Mucosa of rectum (tissue), 2 donors: Measurements from ENCODE around the gene ZNF853.
A peak's percentile ranks its signal among the peaks of the same experiment; 100 is the strongest.
"Not testable (repeated sequence)": the region's sequence is repeated elsewhere in the genome, so short reads cannot be mapped to it uniquely, and the experiment has no call there.

Experiments
- H3K27ac ChIP-seq, 2 donors: one replicate each; pipeline ENCODE4 v1.7.0; 2013; ENCODE audit warnings: inconsistent platforms in 2 of 2, low read depth in 2 of 2, low read length in 2 of 2
- H3K27me3 ChIP-seq, 2 donors: one replicate each; pipeline ENCODE4 v1.7.0; 2013; ENCODE audit warnings: low read length in 2 of 2; ENCODE audit not compliant: control insufficient read depth in 2 of 2, insufficient read depth in 2 of 2
- H3K36me3 ChIP-seq, 2 donors: one replicate each; pipeline ENCODE4 v1.7.0; 2013; ENCODE audit warnings: low read length in 2 of 2; ENCODE audit not compliant: control insufficient read depth in 2 of 2, insufficient read depth in 2 of 2
- H3K4me1 ChIP-seq, 2 donors: one replicate each; pipeline ENCODE4 v1.7.0; 2013; ENCODE audit warnings: low read length in 2 of 2, mild to moderate bottlenecking in 1 of 2; ENCODE audit not compliant: control insufficient read depth in 2 of 2, insufficient read depth in 2 of 2
- H3K4me3 ChIP-seq, 2 donors: one replicate each; pipeline ENCODE4 v1.7.0; 2013; ENCODE audit warnings: low read length in 2 of 2
- H3K9ac ChIP-seq, 2 donors: one replicate each; pipeline ENCODE4 v1.7.0; 2013; ENCODE audit warnings: low read length in 2 of 2, low read depth in 1 of 2, mild to moderate bottlenecking in 1 of 2
- H3K9me3 ChIP-seq, 2 donors: one replicate each; pipeline ENCODE4 v1.7.0; 2013; ENCODE audit warnings: low read length in 2 of 2; ENCODE audit not compliant: control insufficient read depth in 2 of 2
- donor health status: healthy.
- donor health status: Normal muscosa, but diverticular disease.

Gene ZNF853

GRCh38 chr7:6634971-6635370, 19.6 kb downstream of the ZNF853 start:
- not testable (repeated sequence) for H3K9me3 ChIP-seq, H3K4me3 ChIP-seq, H3K27ac ChIP-seq

GRCh38 chr7:6636741-6637543, 21.5 kb downstream of the ZNF853 start, which contains the start of gene ZNF316:
Gene ZNF316, plus strand, starts transcription at chr7:6637318. Its CDS starts 5,092 bp downstream, at chr7:6642410.
- peak within 1 kb of the TSS; percentile 54 to 85 for H3K9ac ChIP-seq
- H3K4me1 ChIP-seq, result peaks cover 5 to 12% of the 10 kb centered on the region in 2 donors
- H3K36me3 ChIP-seq, result peaks cover 6 to 12% of the 10 kb centered on the region in 2 donors
- peak within 1 kb of the TSS; percentile 38 to 58 for H3K27ac ChIP-seq
- no peaks in the 10 kb centered on the region for H3K9me3 ChIP-seq
- peak within 1 kb of the TSS; percentile 72 to 87 for H3K4me3 ChIP-seq
- no peaks in the 10 kb centered on the region for H3K27me3 ChIP-seq

More at GRCh38 chr7:6634971-6635370, 19.6 kb downstream of the ZNF853 start:
- peaks cover 5 to 12% of the 10 kb centered on the region in 2 donors for H3K4me1 ChIP-seq
- H3K27me3 ChIP-seq, H3K9ac ChIP-seq, H3K36me3 ChIP-seq: not testable (repeated sequence)

GRCh38 chr7:6637544-6638229, 22.3 kb downstream of the ZNF853 start:
- peaks cover 5 to 12% of the 10 kb centered on the region in 2 donors for H3K4me1 ChIP-seq
- peak overlapping the region in 1 of 2 donors; percentile 23 for H3K27ac ChIP-seq
- no peaks in the 10 kb centered on the region for H3K27me3 ChIP-seq
- peak overlapping the region; percentile 44 to 73 for H3K9ac ChIP-seq
- peaks cover 12 to 19% of the 10 kb centered on the region in 2 donors for H3K36me3 ChIP-seq
- no peaks in the 10 kb centered on the region for H3K9me3 ChIP-seq
- peak overlapping the region; percentile 71 to 72 for H3K4me3 ChIP-seq

- H3K4me3 ChIP-seq, result no peak overlapping the region
- no peak overlapping the region for H3K9ac ChIP-seq
- H3K9me3 ChIP-seq, result no peaks in the 10 kb centered on the region
- H3K36me3 ChIP-seq, result peaks cover 22 to 29% of the 10 kb centered on the region in 2 donors
- H3K27me3 ChIP-seq, result no peaks in the 10 kb centered on the region
- H3K4me1 ChIP-seq, result peaks cover 5 to 12% of the 10 kb centered on the region in 2 donors
- H3K27ac ChIP-seq, result no peak overlapping the region
These were observed 23.6 kb downstream of the ZNF853 start for GRCh38 chr7:6639032-6639431.

GRCh38 chr7:6639627-6640026, 24.2 kb downstream of the ZNF853 start:
- peaks cover 28 to 32% of the 10 kb centered on the region in 2 donors for H3K36me3 ChIP-seq
- no peaks in the 10 kb centered on the region for H3K27me3 ChIP-seq
- no peak overlapping the region for H3K4me3 ChIP-seq
- H3K4me1 ChIP-seq, result peaks cover 5 to 12% of the 10 kb centered on the region in 2 donors
- H3K27ac ChIP-seq, result no peak overlapping the region
- no peaks in the 10 kb centered on the region for H3K9me3 ChIP-seq
- no peak overlapping the region for H3K9ac ChIP-seq

- Histone ChIP-seq H3K27me3 (no peaks in the 10 kb centered on the region), H3K4me1 (peaks cover 5 to 12% of the 10 kb centered on the region in 2 donors), H3K9me3 (no peaks in the 10 kb centered on the region), H3K4me3 (no peak overlapping the region), H3K36me3 (peaks cover 33 to 38% of the 10 kb centered on the region in 2 donors), H3K9ac (no peak overlapping the region), H3K27ac (no peak overlapping the region)
These were observed 24.9 kb downstream of the ZNF853 start for GRCh38 chr7:6640246-6640721.

GRCh38 chr7:6641305-6642035, 26.1 kb downstream of the ZNF853 start:
- Histone ChIP-seq H3K36me3 (peaks cover 33 to 38% of the 10 kb centered on the region in 2 donors), H3K27me3 (no peaks in the 10 kb centered on the region), H3K27ac (no peak overlapping the region), H3K9me3 (no peaks in the 10 kb centered on the region), H3K9ac (no peak overlapping the region), H3K4me1 (peaks cover 1 to 10% of the 10 kb centered on the region in 2 donors), H3K4me3 (no peak overlapping the region)

- no peaks in the 10 kb centered on the region for H3K27me3 ChIP-seq
- H3K4me1 ChIP-seq, result peaks cover 0 to 9% of the 10 kb centered on the region in 2 donors
- no peak overlapping the region for H3K27ac ChIP-seq
- no peak overlapping the region for H3K4me3 ChIP-seq
- peaks cover 34 to 39% of the 10 kb centered on the region in 2 donors for H3K36me3 ChIP-seq
- no peak overlapping the region for H3K9ac ChIP-seq
- no peaks in the 10 kb centered on the region for H3K9me3 ChIP-seq
These were observed 26.9 kb downstream of the ZNF853 start for GRCh38 chr7:6642239-6642839.

- H3K4me1 ChIP-seq, result peaks cover 0 to 6% of the 10 kb centered on the region in 2 donors
- no peak overlapping the region for H3K27ac ChIP-seq
- no peaks in the 10 kb centered on the region for H3K27me3 ChIP-seq
- H3K4me3 ChIP-seq, result no peak overlapping the region
- peaks cover 41 to 43% of the 10 kb centered on the region in 2 donors for H3K36me3 ChIP-seq
- no peaks in the 10 kb centered on the region for H3K9me3 ChIP-seq
- no peak overlapping the region for H3K9ac ChIP-seq
These were observed 27.6 kb downstream of the ZNF853 start for GRCh38 chr7:6642861-6643640.
